NCI-H1092 treated with DMSO at 0.1 percent for 48 hours (cell line): ENCODE data around the gene CLEC16A.

ENCODE experiments used
- DNase-seq: peaks from one replicate; lab custom pipeline; 2025; lab: John Stamatoyannopoulos, UW

Gene CLEC16A

DNA sequence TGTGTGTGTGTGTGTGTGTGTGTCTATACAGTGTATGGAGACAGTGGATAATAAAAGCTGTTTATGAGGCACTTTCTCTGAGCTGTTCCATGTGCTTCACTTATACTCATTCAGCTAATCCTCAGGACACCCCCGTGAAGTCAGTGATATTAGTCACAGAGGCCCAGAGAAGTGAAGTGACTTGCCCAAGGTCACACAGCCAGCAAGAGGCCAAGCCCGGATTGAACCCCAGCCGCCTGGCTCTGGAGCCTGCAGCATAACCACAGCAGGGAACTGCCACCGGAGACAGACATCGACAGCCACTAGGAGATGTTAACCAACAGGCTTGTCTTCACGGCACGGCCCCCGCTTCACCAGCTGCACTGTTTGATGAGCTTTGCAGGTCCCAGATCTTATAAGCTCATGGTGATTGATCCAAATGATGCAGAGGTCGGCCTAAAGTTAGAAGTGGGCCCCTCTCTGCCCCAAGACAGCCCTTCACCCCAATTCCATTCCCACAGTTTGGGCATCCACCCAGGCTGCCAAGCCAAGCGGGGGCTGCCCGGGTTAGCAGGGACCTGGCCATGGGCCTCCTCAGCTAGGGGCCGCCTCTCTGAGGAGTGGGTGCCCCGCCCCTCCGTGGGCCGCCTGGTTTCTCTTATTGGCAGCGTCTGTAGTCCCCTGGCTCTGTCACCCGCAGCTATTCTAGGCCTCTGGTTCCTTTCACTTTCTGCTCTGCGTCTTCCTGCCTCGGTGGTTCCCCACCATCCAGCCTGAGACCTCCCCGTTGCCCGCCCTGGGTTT is 280.7 kb downstream of the CLEC16A start:
- DNase-seq, result no peak

DNA sequence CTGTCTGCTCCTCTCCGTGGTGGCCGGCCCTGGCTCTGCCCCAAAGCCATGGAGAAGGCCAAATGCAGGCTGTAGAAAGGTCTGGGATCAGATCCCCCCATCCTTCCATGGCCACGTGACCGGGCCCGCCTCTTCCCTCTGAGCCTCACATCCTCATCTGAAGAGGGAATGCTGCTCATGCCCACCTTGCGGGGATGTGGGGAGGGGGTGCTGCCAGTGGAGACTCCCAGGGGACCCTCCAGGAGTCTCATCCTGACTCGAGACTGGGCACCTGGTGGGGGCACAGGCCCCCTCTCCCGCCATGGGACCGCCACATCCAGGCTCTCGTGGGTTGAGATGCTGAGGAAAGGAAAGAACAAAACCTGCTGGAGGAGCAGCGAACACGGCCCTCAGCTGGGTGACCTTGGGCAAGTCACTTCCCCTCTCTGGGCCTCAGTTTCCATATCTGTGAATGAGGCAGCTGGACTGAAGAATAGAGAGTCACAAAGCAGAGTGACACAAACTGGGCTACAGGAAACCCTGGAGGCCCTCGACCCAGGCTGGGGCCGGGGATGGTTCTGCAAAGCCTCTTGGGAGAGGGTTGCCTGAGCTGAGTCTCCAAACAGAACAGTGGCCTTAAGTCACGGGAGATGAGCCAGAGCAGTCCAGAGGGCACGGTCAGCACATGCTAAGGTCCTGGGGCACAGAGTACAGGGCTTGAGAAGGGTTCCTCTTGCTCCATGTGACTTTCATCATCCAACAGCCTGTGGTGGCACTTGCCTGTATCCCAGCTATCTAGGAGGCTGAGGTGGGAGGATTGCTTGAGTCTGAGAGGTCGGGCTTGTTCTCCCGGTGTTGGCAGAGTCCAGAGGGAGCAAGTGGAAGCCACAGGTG is 281.5 kb downstream of the CLEC16A start:
- no peak for DNase-seq

DNA sequence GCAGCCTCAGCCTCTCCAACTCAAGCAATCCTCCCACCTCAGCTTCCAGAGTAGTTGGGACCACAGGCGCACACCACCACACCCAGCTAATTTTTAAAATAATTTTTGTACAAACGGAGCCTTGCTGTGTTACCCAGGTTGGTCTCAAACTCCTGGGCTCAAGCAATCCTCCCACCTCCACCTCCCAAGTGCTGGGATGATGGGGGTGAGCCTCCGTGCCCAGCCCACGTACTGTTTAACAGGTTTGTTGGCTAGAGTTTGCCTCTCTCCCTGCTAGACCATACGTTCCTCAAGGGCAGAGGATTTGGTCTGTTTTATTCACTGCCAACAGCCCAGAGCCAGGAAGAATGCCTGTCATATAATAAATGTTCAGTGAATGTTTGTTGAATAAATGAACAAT is 285.1 kb downstream of the CLEC16A start:
- no peak for DNase-seq

DNA sequence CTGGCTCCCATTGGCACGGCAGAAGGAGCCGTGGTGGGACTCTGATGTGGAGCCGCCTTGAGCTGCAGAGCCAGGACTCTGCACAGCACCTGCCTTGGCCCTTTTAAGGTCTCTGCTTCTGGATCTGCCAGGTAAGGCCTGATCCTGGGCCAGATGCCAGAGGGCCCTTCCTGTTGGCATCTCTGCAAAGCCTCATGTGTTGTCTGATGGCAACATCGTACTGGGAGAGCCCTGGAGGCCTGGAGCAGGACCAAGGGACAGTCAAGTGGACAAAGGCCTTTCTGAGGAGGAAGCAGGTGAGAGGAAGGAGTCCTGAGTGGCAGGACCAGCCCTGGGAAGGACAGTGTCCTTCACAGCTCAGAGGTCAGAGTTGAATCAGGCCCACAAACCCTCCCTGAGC is 285.5 kb downstream of the CLEC16A start:
- peak; percentile 18 for DNase-seq

DNA sequence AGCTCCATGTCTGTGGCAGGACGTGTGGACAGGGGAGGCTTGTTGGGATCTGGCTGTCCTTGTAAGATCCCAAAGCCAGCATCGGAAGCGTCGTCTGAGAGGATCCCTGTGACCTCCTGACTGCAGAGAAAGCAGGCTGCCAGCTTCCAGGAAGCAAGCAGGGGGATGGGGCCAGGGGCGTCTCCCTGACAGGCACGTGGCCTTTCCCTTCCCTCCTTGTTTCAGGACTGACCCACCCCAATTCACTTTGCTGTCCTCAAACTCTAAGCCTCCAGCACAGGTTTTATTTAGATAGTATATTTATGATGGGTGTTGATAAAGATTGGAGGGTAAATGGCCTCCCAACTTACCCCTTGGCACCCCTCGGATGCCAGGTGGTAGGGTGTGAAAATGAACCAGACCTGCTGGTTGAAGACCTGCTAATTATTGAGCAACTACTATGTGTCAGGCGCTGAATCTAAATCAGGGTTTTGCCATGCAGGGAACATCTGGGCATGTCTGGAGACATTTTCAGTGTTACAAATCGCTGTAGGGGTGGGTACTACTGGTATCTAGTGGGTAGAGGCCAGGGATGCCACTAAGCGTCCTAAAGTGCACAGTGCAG is 287.1 kb downstream of the CLEC16A start:
- DNase-seq, result no peak
